Keratinocyte (primary cell): Measurements from ENCODE around the gene NAP1L4. TPM values are rescaled to one million over a fixed set of nuclear protein-coding genes. Genes with fewer than 3 reads are reported as not detected.

ENCODE experiments used
- DNase-seq: peaks from one replicate; pipeline ENCODE4 v3.0.0-alpha.2; 2011; ENCODE audit warnings: low read depth, missing footprints, low spot score
- FAIRE-seq: peaks from 2 replicates; lab custom pipeline; 2011; peaks lifted over from hg19 to GRCh38; lab: Jason Lieb, UNC
- H2AFZ ChIP-seq: 2 replicates; pipeline ENCODE4 v1.6.0; 2012; ENCODE audit warnings: low read length, control low read depth, inconsistent platforms; ENCODE audit not compliant: control insufficient read depth
- H3K27ac ChIP-seq: 2 replicates; pipeline ENCODE4 v1.5.1; 2011; ENCODE audit warnings: low read length; ENCODE audit not compliant: control insufficient read depth, insufficient read depth
- H3K27me3 ChIP-seq: 3 replicates; pipeline ENCODE4 v1.6.0; 2011; ENCODE audit warnings: low read length; ENCODE audit not compliant: control insufficient read depth, insufficient read depth; ENCODE audit errors: extremely low read depth
- H3K36me3 ChIP-seq, 2 experiments: 2 replicates in 1 of 2; 3 replicates in 1 of 2; pipeline ENCODE4 v1.5.1; 2011; ENCODE audit warnings: low read length in 2 of 2, mild to moderate bottlenecking in 1 of 2; ENCODE audit not compliant: control insufficient read depth in 2 of 2, insufficient read depth in 2 of 2; ENCODE audit errors: extremely low read depth in 1 of 2
- H3K4me1 ChIP-seq: 3 replicates; pipeline ENCODE4 v1.5.1; 2011; ENCODE audit warnings: low read length; ENCODE audit not compliant: control insufficient read depth, insufficient read depth; ENCODE audit errors: extremely low read depth
- H3K4me2 ChIP-seq: 3 replicates; pipeline ENCODE4 v1.6.0; 2011; ENCODE audit warnings: low read depth, low read length; ENCODE audit not compliant: control insufficient read depth, insufficient read depth; ENCODE audit errors: extremely low read depth
- H3K4me3 ChIP-seq, 3 experiments: fragments of 200-600 bp in 1 of 3; sonication (generic) in 1 of 3; 2 replicates in 2 of 3; 3 replicates in 1 of 3; pipeline ENCODE4 v1.5.1; 2011 to 2016; ENCODE audit warnings: low read length in 3 of 3, mild to moderate bottlenecking in 3 of 3, control low read depth in 2 of 3, inconsistent platforms in 1 of 3, low read depth in 1 of 3, mixed read lengths in 1 of 3, mixed run types in 1 of 3, moderate library complexity in 1 of 3; ENCODE audit not compliant: control insufficient read depth in 2 of 3, insufficient read depth in 2 of 3; ENCODE audit errors: extremely low read depth in 1 of 3
- H3K79me2 ChIP-seq: 2 replicates; pipeline ENCODE4 v1.6.0; 2012; ENCODE audit warnings: low read length; ENCODE audit not compliant: control insufficient read depth, insufficient read depth
- H3K9ac ChIP-seq: 3 replicates; pipeline ENCODE4 v1.6.0; 2011; ENCODE audit warnings: low read length; ENCODE audit not compliant: control insufficient read depth, insufficient read depth; ENCODE audit errors: extremely low read depth
- H3K9me1 ChIP-seq: 3 replicates; pipeline ENCODE4 v1.6.0; 2011; ENCODE audit warnings: low read length; ENCODE audit not compliant: control insufficient read depth, insufficient read depth; ENCODE audit errors: extremely low read depth
- H3K9me3 ChIP-seq: 2 replicates; pipeline ENCODE4 v1.5.1; 2012; ENCODE audit warnings: low read depth, low read length; ENCODE audit not compliant: control insufficient read depth
- H4K20me1 ChIP-seq: 3 replicates; pipeline ENCODE4 v1.6.0; 2011; ENCODE audit warnings: low read length; ENCODE audit not compliant: control insufficient read depth, insufficient read depth; ENCODE audit errors: extremely low read depth
- CTCF ChIP-seq, 3 experiments: IDR thresholded peaks in 1 of 3; conservative IDR thresholded peaks in 1 of 3; optimal IDR thresholded peaks in 1 of 3; 2 replicates in 2 of 3; 3 replicates in 1 of 3; pipeline versions ENCODE3 to v1.5.1; 2011; ENCODE audit warnings: low read length in 3 of 3, mild to moderate bottlenecking in 3 of 3, moderate library complexity in 2 of 3, control low read depth in 1 of 3, inconsistent platforms in 1 of 3; ENCODE audit not compliant: insufficient read depth in 2 of 3; ENCODE audit errors: extremely low read depth in 1 of 3
- EZH2 ChIP-seq: IDR thresholded peaks from one replicate; pipeline ENCODE4 v1.6.1; 2012; ENCODE audit warnings: inconsistent platforms, mild to moderate bottlenecking, low read length, moderate library complexity
- dilution Hi-C: fragments of 300-500 bp; cut with MboI; formaldehyde crosslinking; loops from one replicate; pipeline ENCODE4 v1.7.0; 2020; ENCODE audit warnings: low sequenced_read_pairs; ENCODE audit not compliant: extremely low pct_ligation_motif_present
- polyA plus RNA-seq, 5 experiments: library from polyadenylated mRNA; depleted of rRNA in 3 of 5; stranded (reverse) in 3 of 5; stranded (forward) in 1 of 5; unstranded in 1 of 5; fragments of >200 nt; gene quantifications; 1 replicate in 1 of 5; 2 replicates in 3 of 5; 3 replicates in 1 of 5; pipeline versions ENCODE4 v1.2.1 to v1.2.3, GENCODE V29; 2011 to 2012; ENCODE audit warnings: missing spikeins in 2 of 5, low read depth in 1 of 5, low replicate concordance in 1 of 5

NAP1L4 gene
- polyA plus RNA-seq, 1 donor (not counting 4 experiments of a cell fraction or from before 2014, with no cell fraction given) = 136 TPM

- Histone ChIP-seq H3K4me1 (peaks cover 7% of the 10 kb centered on the region), H3K9me1 (no peaks in the 10 kb centered on the region), H3K9ac (no peak overlapping the region), H3K4me3 (no peak overlapping the region), H3K79me2 (no peaks in the 10 kb centered on the region), H3K27me3 (no peaks in the 10 kb centered on the region), H4K20me1 (no peaks in the 10 kb centered on the region), H3K4me2 (no peak overlapping the region), H2AFZ (no peak overlapping the region), H3K27ac (no peak overlapping the region), H3K9me3 (no peaks in the 10 kb centered on the region), H3K36me3 (peaks cover 24 to 55% of the 10 kb centered on the region in 2 experiments)
- DNase-seq (no peak), FAIRE-seq (no peak)
- dilution Hi-C loops = no loop called here
- no peak for TF ChIP-seq CTCF (optimal IDR thresholded peaks at IDR 0.05 in 1 of 3, IDR thresholded peaks at IDR 0.05 in 1 of 3, conservative IDR thresholded peaks at IDR 0.05 in 1 of 3; ENCODE audit: extremely low read depth in 1 of 3, insufficient read depth in 2 of 3, low read length in 3 of 3)
- TF ChIP-seq EZH2 = no peak
Measured at GRCh38 chr11:3010004-3010403, 17.9 kb upstream of the NAP1L4 start.

GRCh38 chr11:3009481-3009880 is 17.4 kb upstream of the NAP1L4 start:
- no peak for FAIRE-seq

More at GRCh38 chr11:3009481-3009880, 17.4 kb upstream of the NAP1L4 start:
- no peak for DNase-seq
- TF ChIP-seq EZH2 (no peak), CTCF (optimal IDR thresholded peaks at IDR 0.05 in 1 of 3, IDR thresholded peaks at IDR 0.05 in 1 of 3, conservative IDR thresholded peaks at IDR 0.05 in 1 of 3; ENCODE audit: extremely low read depth in 1 of 3, insufficient read depth in 2 of 3, low read length in 3 of 3) (no peak)
- H3K9me3 ChIP-seq = no peaks in the 10 kb centered on the region
- H4K20me1 ChIP-seq = no peaks in the 10 kb centered on the region
- no peaks in the 10 kb centered on the region for H3K79me2 ChIP-seq
- H3K4me3 ChIP-seq = no peak overlapping the region
- no peak overlapping the region for H3K9ac ChIP-seq
- H3K4me1 ChIP-seq = peaks cover 8% of the 10 kb centered on the region
- no peak overlapping the region for H3K27ac ChIP-seq
- peaks cover 23 to 54% of the 10 kb centered on the region in 2 experiments for H3K36me3 ChIP-seq
- no peak overlapping the region for H2AFZ ChIP-seq
- dilution Hi-C loops = no loop called here
- H3K27me3 ChIP-seq = no peaks in the 10 kb centered on the region
- no peak overlapping the region for H3K4me2 ChIP-seq
- H3K9me1 ChIP-seq = no peaks in the 10 kb centered on the region
